ENCODE results near the gene WNT8B.

Gene WNT8B

GRCh38 chr10:100483876-100484666, 21.3 kb downstream of the WNT8B start:
- DNase-seq (ENCODE audit: low spot score) = no peak

GRCh38 chr10:100485366-100485765, 22.6 kb downstream of the WNT8B start:
- DNase-seq (ENCODE audit: low spot score) = no peak

GRCh38 chr10:100485801-100486495, 23.1 kb downstream of the WNT8B start:
- no peak for DNase-seq (ENCODE audit: low spot score)

- DNase-seq (ENCODE audit: low spot score) = no peak
These were observed 24.7 kb downstream of the WNT8B start for GRCh38 chr10:100487529-100487928.

GRCh38 chr10:100489396-100489795, 26.6 kb downstream of the WNT8B start:
- DNase-seq (ENCODE audit: low spot score) = no peak

- DNase-seq (ENCODE audit: low spot score) = no peak
These were observed 27.7 kb downstream of the WNT8B start for GRCh38 chr10:100490531-100490930.

DNA sequence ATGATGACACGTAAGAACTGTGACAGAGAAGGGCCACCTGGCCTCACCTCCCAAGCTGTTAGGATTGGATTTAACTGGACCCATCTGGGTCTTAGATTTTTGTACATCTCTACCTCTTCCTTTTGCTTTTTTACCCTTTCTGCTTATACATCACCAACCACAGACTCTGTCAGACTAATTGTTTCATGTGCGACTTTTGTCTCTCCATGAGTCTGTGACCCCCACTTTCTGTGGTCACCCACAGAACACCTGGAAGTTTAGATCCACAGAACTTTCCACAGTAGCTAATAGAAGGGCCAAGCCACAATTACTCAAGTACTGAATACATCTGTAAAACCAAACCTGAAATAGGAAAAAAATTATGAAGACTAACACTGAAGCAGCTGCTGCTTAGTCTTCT, 33.8 kb downstream of the WNT8B start:
- no peak for DNase-seq (ENCODE audit: low spot score)

- no peak for DNase-seq (ENCODE audit: low spot score)
These were observed 35.2 kb downstream of the WNT8B start for GRCh38 chr10:100498059-100498458.

GRCh38 chr10:100501423-100501822, 38.6 kb downstream of the WNT8B start:
- no peak for DNase-seq (ENCODE audit: low spot score)

GRCh38 chr10:100502926-100503494, 40.2 kb downstream of the WNT8B start:
- DNase-seq (ENCODE audit: low spot score) = no peak

DNA sequence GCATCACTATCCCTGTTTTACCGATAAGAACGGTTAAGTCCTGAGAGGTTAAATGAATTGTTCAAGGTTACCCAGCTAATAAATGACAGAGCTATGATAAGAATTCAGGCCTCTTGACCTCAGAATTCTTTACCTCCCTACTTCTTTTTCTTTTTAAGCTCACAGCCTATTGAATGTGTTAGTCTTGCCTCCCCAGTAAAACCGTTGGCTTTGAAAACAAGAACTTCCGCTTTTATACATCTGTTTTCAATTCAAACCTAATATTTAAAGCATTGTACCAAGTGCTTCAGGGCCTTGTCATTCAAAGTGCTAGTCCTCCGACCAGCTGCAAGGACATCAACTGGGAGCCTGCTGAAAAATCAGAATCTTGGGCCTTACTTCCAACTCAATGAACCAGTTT, 41.3 kb downstream of the WNT8B start:
- no peak for DNase-seq (ENCODE audit: low spot score)

- no peak for DNase-seq (ENCODE audit: low spot score)
These were observed 42.4 kb downstream of the WNT8B start for GRCh38 chr10:100505164-100505563.

DNA sequence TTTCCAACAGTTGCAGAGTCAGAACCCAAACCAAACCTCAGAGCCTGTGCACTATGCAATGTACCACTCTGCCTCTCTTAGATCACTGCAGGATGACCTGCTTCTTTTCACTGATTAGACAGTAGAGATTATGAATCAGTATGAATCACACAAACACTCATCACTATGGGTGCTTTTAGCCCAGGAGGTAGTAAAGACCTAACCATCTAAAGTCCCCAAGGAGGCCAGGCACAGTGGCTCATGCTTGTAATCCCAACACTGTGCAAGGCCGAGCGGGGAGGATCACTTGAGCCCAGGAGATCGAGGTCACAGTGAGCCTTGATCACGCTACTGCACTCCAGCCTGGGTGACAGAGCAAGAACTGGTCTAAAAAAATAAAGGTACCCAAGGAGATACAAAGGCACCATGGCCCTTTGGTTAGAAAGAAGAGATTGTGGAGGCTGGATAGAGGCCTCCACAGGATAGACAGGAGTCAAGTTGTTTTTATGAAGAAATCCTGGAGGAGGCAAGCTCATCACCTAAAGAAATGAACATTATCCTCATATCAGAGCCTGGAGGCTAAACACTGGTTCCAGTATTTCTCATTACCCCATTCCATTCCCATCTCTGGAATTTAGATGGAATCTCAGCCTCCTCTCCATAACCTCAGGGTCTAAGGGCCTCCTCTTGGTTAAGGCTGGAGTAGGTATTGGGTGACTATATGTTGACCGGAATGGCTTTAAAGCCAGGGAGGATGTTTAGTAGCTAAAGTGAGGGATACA, 44.0 kb downstream of the WNT8B start:
- no peak for DNase-seq (ENCODE audit: low spot score)

- DNase-seq (ENCODE audit: low spot score) = no peak
These were observed 44.5 kb downstream of the WNT8B start for GRCh38 chr10:100507357-100507732.

DNA sequence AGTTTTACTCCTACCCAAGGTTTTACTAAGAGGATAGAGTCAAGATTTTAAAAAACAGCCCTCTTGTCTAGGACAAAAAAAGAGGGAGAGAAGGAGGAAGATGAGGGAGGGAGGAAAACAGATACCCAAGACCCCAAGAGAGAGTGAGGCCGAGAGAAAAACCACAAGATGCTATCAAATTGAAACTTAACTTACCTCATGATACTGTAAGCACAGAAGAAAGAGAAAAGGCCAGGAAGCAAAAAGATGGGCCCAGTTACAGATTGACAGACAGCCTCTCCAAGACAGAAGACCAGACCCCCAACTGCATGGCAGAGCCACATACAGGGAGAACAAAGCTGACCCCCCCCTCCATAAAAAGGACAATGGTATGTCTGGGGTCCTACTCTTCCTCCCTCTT, 45.5 kb downstream of the WNT8B start:
- no peak for DNase-seq (ENCODE audit: low spot score)

- DNase-seq (ENCODE audit: low spot score) = peak; percentile 57
These were observed 45.9 kb downstream of the WNT8B start for GRCh38 chr10:100508691-100509150.

DNA sequence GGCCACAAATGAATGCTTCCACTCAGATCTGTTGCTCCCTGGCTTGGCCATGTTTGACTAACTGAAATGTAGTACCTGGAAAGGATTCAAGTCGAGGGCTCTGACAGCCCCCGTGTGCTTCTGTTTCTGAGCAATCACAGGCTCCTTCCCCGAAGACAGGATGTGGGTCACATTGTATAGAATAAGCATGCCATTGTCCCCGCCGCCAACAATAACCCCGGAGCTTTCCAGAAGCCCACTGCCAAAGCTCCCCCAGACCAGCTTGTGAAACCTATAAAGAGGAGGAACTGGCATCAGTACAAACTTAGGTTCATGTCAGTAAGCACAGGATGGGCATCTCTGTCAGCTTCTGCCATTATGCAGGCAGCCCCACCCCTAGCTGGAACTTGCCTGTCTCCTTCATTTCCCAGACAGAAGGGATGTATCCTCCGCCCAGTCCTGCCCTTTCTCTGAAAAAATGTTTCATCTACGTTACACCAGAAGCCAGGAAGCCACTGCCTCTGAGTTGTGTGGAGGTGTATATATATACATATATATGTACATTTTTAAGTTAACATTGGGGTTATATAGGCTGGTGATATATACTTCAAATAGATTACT, 46.5 kb downstream of the WNT8B start:
- no peak for DNase-seq (ENCODE audit: low spot score)

DNA sequence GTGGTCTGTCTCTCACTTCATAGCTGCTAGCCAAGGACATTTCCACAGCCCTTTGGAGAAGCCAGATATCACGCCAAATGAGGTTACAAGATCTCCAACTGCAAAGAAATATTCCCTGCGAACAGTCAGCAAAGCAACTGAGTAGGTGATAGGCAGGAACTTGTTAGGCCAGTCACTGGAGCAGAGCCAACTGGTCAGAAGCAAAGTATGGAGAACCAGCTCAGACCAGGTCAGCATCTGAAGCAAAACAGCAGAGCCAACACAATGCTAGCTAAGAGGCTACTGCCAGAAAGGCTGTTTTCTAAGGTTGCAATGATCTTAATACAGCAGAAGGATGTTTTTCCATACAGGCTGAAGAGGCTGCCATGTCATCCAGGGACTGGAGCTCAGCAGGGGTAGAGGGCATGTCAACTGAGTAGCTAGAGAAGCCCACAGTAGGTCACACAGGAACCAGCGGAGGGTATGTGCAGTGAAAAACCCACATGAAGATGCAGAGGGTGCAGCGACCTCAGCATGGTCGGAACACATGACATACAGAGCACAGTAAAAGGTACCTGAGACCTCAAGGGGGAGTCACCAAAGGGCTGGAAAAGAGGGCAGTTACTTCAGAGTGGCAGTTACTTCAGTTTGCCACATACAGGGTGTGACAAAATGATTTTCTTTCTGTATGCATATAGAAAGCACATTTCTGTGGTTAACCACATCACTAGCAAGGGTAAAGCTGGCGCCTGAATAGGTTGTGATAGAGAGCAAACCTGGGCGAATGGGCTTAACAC, 47.9 kb downstream of the WNT8B start:
- no peak for DNase-seq (ENCODE audit: low spot score)

DNA sequence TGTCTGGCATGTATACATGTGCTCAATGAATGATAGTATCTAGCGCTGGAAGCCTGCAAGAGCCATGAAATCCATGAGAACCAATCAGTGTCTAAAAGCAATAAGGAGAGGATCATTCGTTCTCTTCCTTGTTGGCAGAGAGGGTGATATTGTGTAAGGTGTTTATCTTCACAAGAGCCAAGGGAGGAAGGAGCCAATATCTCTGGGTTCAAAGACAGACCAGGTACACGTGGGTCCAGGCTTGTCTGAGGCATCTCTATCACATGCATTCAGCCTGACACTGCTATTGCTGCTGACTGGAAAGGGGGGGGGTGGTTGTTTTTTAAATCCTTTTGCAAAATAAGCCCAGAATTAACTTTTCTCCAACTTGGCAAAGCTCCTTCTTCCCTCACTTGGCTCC, 52.8 kb downstream of the WNT8B start:
- no peak for DNase-seq (ENCODE audit: low spot score)

- DNase-seq (ENCODE audit: low spot score) = no peak
These were observed 54.0 kb downstream of the WNT8B start for GRCh38 chr10:100516847-100517246.

DNA sequence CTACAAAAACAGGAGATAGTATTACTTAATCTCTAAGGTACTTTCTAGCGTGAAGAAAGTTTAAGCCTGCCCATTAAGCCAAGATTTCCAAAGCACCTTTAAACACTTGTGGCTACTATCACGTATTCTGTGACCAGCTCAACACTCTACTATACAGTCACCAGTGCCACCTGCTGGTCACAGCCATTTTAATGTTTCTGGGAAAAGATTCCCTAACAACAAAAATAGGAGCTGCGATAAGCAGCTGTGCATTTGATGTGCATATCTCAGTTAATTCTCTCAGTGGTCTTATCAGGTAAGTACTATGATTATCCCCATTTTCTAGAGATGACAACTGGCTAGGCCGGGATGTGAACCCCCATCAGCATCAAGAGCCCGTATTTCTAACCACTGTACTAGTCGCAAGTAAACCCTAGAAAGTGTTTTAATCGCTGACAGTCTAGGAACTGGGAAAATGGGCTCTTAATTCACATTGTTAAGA, 56.0 kb downstream of the WNT8B start:
- DNase-seq (ENCODE audit: low spot score) = peak; percentile 63
